ENCODE measurements around the gene GPR25.
A peak's percentile ranks its signal among the peaks of the same experiment; 100 is the strongest.

GPR25 gene

GRCh38 chr1:200845360-200845759 is 27.4 kb upstream of the GPR25 start:
- no peak for TF ChIP-seq CTCF (IDR thresholded peaks at IDR 0.05; ENCODE audit: insufficient read depth, low read length, missing control alignments)

GRCh38 chr1:200846398-200846797 is 26.4 kb upstream of the GPR25 start:
- ChIA-PET POLR2A (no interaction called here), CTCF (interaction anchor here (1.1 to 6.2 kb wide), 3 partner anchors 9 to 224 kb away, joined by 3 to 58 read pairs (median 7); partner anchors contain the start of gene KIF14)
- DNase-seq (ENCODE audit: low read depth, low spot score), result no peak
- no peak overlapping the region for H3K4me3 ChIP-seq (ENCODE audit: low read depth, low read length)
- TF ChIP-seq CTCF (IDR thresholded peaks at IDR 0.05; ENCODE audit: insufficient read depth, low read length, missing control alignments), result no peak

More at GRCh38 chr1:200845360-200845759, 27.4 kb upstream of the GPR25 start:
- ChIA-PET POLR2A (no interaction called here), CTCF (interaction anchor here (1.1 to 6.2 kb wide), 3 partner anchors 10 to 282 kb away, joined by 3 to 58 read pairs (median 4); partner anchors contain the start of gene KIF14)
- H3K4me3 ChIP-seq (ENCODE audit: low read depth, low read length), result no peak overlapping the region
- no peak for DNase-seq (ENCODE audit: low read depth, low spot score)

GRCh38 chr1:200849430-200849829 is 23.4 kb upstream of the GPR25 start:
- DNase-seq (ENCODE audit: low read depth, low spot score), result no peak
- TF ChIP-seq CTCF (IDR thresholded peaks at IDR 0.05; ENCODE audit: insufficient read depth, low read length, missing control alignments), result no peak
- CTCF ChIA-PET, result no interaction called here
- H3K4me3 ChIP-seq (ENCODE audit: low read depth, low read length), result no peak overlapping the region
- POLR2A ChIA-PET, result no interaction called here

- CTCF ChIA-PET, result interaction anchor here (0.7 to 1.6 kb wide), 5 partner anchors 13 to 293 kb away, joined by 3 to 9 read pairs (median 5); no protein-coding TSS in a partner anchor
- H3K4me3 ChIP-seq (ENCODE audit: low read depth, low read length), result no peak overlapping the region
- POLR2A ChIA-PET, result no interaction called here
- no peak for DNase-seq (ENCODE audit: low read depth, low spot score)
- no peak for TF ChIP-seq CTCF (IDR thresholded peaks at IDR 0.05; ENCODE audit: insufficient read depth, low read length, missing control alignments)
Measured at GRCh38 chr1:200850554-200850953, 22.2 kb upstream of the GPR25 start.

- ChIA-PET POLR2A (no interaction called here), CTCF (interaction anchor here (0.8 to 1.0 kb wide), 2 partner anchors 9 to 235 kb away, joined by 4 to 5 read pairs; no protein-coding TSS in a partner anchor)
- DNase-seq (ENCODE audit: low read depth, low spot score), result peak; percentile 49
- TF ChIP-seq CTCF (IDR thresholded peaks at IDR 0.05; ENCODE audit: insufficient read depth, low read length, missing control alignments), result no peak
- no peak overlapping the region for H3K4me3 ChIP-seq (ENCODE audit: low read depth, low read length)
Measured at GRCh38 chr1:200856716-200857357, 15.9 kb upstream of the GPR25 start.

- CTCF ChIA-PET, result interaction anchor here (0.8 to 1.4 kb wide), 3 partner anchors 8 to 236 kb away, joined by 3 to 5 read pairs (median 4); no protein-coding TSS in a partner anchor
- no peak for TF ChIP-seq CTCF (IDR thresholded peaks at IDR 0.05; ENCODE audit: insufficient read depth, low read length, missing control alignments)
- no peak overlapping the region for H3K4me3 ChIP-seq (ENCODE audit: low read depth, low read length)
- no peak for DNase-seq (ENCODE audit: low read depth, low spot score)
- POLR2A ChIA-PET, result no interaction called here
Measured at GRCh38 chr1:200857804-200858203, 15.0 kb upstream of the GPR25 start.
